ENCODE data around the gene NKIRAS1. TPM values are rescaled to one million over a fixed set of nuclear protein-coding genes. Genes with fewer than 3 reads are reported as not detected.
"Not testable (repeated sequence)": the region's sequence is repeated elsewhere in the genome, so short reads cannot be mapped to it uniquely, and the experiment has no call there.

NKIRAS1 gene
- polyA plus RNA-seq, 1 donor = 7.3 TPM

DNA sequence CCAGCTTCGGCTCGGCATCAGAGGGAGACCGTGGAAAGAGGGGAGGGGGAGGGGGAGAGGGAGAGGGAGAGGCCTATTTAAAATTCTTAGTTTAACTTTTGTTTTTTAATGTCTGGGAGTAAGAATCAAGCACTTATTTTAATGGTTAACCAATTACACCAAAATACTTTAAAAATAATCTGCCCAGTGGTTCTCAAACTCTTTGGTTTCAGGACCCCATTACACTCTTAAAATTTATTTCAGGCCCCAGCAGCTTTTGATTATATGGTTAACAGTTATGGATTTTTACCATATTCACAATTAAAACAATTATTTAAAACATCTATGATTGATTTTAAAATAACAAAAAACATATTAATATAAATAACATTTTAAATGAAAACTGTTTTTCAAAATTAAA is 44.5 kb downstream of the NKIRAS1 start:
- Histone ChIP-seq H3K36me3 (ENCODE audit: control insufficient read depth, insufficient read depth, low read length) (no peaks in the 10 kb centered on the region), H3K4me3 (ENCODE audit: low read length) (no peak overlapping the region), H3K27me3 (ENCODE audit: control insufficient read depth, insufficient read depth, low read length) (no peaks in the 10 kb centered on the region), H3K27ac (ENCODE audit: low read length) (no peak overlapping the region), H3K4me1 (ENCODE audit: control insufficient read depth, insufficient read depth, low read length) (peaks cover 2% of the 10 kb centered on the region), H3K9me3 (ENCODE audit: control insufficient read depth, low read depth, low read length) (peaks cover 5% of the 10 kb centered on the region)
- DNase-seq = no peak
- 100% methylated on average over 1 of the region's 3 CpGs for WGBS (ENCODE audit: insufficient coverage, low lambda C conversion rate)

GRCh38 chr3:23871361-23871760 is 45.4 kb downstream of the NKIRAS1 start:
- not testable (repeated sequence) for H3K4me3 ChIP-seq (ENCODE audit: low read length); H3K4me1 ChIP-seq (ENCODE audit: control insufficient read depth, insufficient read depth, low read length)
- WGBS (ENCODE audit: insufficient coverage, low lambda C conversion rate) = no CpG with 5 or more reads among the region's 34 CpGs

GRCh38 chr3:23870663-23871043 is 46.1 kb downstream of the NKIRAS1 start:
- H3K27me3 ChIP-seq (ENCODE audit: control insufficient read depth, insufficient read depth, low read length); H3K27ac ChIP-seq (ENCODE audit: low read length); H3K9me3 ChIP-seq (ENCODE audit: control insufficient read depth, low read depth, low read length); H3K4me3 ChIP-seq (ENCODE audit: low read length); H3K36me3 ChIP-seq (ENCODE audit: control insufficient read depth, insufficient read depth, low read length); DNase-seq: not testable (repeated sequence)
- peaks cover 10% of the 10 kb centered on the region for H3K4me1 ChIP-seq (ENCODE audit: control insufficient read depth, insufficient read depth, low read length)
- WGBS (ENCODE audit: insufficient coverage, low lambda C conversion rate) = no CpG with 5 or more reads among the region's 5 CpGs

More at GRCh38 chr3:23871361-23871760, 45.4 kb downstream of the NKIRAS1 start:
- H3K36me3 ChIP-seq (ENCODE audit: control insufficient read depth, insufficient read depth, low read length); H3K27ac ChIP-seq (ENCODE audit: low read length); DNase-seq; H3K27me3 ChIP-seq (ENCODE audit: control insufficient read depth, insufficient read depth, low read length); H3K9me3 ChIP-seq (ENCODE audit: control insufficient read depth, low read depth, low read length): not testable (repeated sequence)

DNA sequence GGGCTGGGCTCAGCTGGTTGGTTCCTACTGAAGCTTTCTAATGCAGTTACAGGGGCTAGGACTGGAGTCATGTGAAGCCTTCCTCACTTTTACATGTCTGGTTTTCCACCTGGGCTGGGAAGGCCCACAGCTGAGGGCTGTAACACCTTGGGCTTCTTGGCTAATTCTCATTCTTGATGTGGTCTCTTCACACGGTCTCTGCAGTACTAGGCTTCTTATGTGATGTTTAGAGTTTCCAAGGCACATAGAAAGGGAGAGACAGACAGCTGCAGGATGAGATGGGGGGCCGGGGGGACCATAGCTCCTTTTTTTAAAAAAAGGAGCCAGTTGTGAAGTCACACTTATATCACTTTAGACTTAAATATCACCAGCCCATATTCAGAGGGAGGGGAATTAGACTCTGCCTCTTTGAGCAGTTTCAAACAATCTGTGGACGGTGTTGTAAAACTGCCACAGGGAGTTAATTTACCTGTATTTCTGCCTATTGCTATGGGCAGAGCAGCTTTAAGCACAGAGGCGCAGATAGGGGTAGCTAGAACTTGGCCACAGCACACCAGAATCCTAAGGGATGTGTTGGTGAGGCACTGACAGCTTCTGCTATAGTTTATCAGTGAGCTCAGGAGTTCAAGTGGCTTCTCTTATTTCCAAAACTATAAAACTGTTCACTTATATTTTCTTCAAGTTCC is 46.7 kb downstream of the NKIRAS1 start:
- peaks cover 5% of the 10 kb centered on the region for H3K9me3 ChIP-seq (ENCODE audit: control insufficient read depth, low read depth, low read length)
- H3K4me1 ChIP-seq (ENCODE audit: control insufficient read depth, insufficient read depth, low read length) = peaks cover 15% of the 10 kb centered on the region
- DNase-seq = no peak
- no peak overlapping the region for H3K27ac ChIP-seq (ENCODE audit: low read length)
- peaks cover 2% of the 10 kb centered on the region for H3K36me3 ChIP-seq (ENCODE audit: control insufficient read depth, insufficient read depth, low read length)
- no peaks in the 10 kb centered on the region for H3K27me3 ChIP-seq (ENCODE audit: control insufficient read depth, insufficient read depth, low read length)
- no peak overlapping the region for H3K4me3 ChIP-seq (ENCODE audit: low read length)
- no CpG with 5 or more reads among the region's 4 CpGs for WGBS (ENCODE audit: insufficient coverage, low lambda C conversion rate)

DNA sequence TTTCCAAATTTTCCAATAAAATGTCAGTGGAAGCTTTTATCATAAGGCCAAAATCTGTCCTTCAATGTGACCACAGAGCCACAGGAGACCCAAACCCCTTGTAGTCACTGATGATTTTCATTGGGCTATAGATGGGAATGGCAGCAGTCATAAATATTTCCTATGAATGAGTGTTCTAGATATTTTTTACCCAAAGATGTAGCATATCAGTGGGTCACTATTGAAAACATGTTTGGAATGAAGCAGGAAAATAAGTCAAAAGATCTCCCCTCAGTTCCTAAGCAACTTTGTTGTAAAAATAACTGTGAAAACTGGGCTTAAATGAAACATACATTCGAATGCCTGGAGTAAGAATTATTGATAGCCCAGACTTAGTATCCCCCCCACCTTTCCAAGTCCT is 49.0 kb downstream of the NKIRAS1 start:
- H3K27ac ChIP-seq (ENCODE audit: low read length) = no peak overlapping the region
- 100% methylated on average over 1 of the region's 1 CpG for WGBS (ENCODE audit: insufficient coverage, low lambda C conversion rate)
- no peak overlapping the region for H3K4me3 ChIP-seq (ENCODE audit: low read length)
- peaks cover 17% of the 10 kb centered on the region for H3K4me1 ChIP-seq (ENCODE audit: control insufficient read depth, insufficient read depth, low read length)
- no peaks in the 10 kb centered on the region for H3K27me3 ChIP-seq (ENCODE audit: control insufficient read depth, insufficient read depth, low read length)
- peaks cover 5% of the 10 kb centered on the region for H3K9me3 ChIP-seq (ENCODE audit: control insufficient read depth, low read depth, low read length)
- H3K36me3 ChIP-seq (ENCODE audit: control insufficient read depth, insufficient read depth, low read length) = peaks cover 2% of the 10 kb centered on the region
- DNase-seq = no peak

- WGBS (ENCODE audit: insufficient coverage, low lambda C conversion rate) = no CpG with 5 or more reads among the region's 1 CpG
These were observed 49.4 kb downstream of the NKIRAS1 start for GRCh38 chr3:23867400-23867799.

DNA sequence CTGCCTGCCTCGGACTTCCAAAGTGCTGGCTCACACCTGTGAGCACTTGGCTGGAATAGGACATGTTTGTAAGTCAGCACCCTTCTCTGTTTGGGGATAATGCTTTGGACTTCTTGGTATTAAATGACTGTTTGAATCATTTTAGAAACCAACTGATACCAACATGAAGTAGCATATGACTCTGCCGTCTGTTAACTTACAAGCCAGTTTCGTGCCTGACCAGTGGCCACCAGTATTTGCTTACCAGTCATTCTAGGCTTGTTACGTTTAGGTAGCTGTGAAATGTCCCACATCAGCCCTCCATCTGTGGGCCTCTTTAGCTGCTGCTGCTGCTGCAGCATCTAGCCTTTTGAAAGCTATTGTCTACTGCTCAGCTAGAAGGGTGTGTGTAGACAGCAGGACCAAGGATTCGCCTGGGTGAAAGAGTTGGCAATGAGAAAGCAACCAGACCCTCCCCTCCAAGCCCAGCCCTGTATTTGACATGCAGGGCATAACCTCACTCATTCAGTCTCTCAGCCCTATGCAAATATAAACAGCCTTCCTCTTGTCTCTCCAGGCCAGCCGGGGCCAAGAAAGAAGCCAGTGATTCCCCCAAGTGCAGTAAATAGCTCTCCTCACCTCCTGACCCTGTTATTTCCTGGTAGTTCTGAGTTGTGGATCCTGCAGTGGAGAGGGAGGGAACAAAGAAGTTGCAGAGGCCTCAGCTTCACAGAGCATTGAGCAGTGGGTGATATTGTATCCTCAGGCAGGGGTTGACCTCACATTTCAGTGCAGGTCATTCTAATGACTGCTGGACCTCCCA is 51.0 kb downstream of the NKIRAS1 start:
- no CpG with 5 or more reads among the region's 6 CpGs for WGBS (ENCODE audit: insufficient coverage, low lambda C conversion rate)
- no peaks in the 10 kb centered on the region for H3K27me3 ChIP-seq (ENCODE audit: control insufficient read depth, insufficient read depth, low read length)
- H3K36me3 ChIP-seq (ENCODE audit: control insufficient read depth, insufficient read depth, low read length) = peaks cover 9% of the 10 kb centered on the region
- H3K4me1 ChIP-seq (ENCODE audit: control insufficient read depth, insufficient read depth, low read length) = peaks cover 17% of the 10 kb centered on the region
- no peaks in the 10 kb centered on the region for H3K9me3 ChIP-seq (ENCODE audit: control insufficient read depth, low read depth, low read length)
- peak; percentile 36 to 59 for DNase-seq
- no peak overlapping the region for H3K27ac ChIP-seq (ENCODE audit: low read length)
- H3K4me3 ChIP-seq (ENCODE audit: low read length) = no peak overlapping the region

More at GRCh38 chr3:23867400-23867799, 49.4 kb downstream of the NKIRAS1 start:
- H3K4me1 ChIP-seq (ENCODE audit: control insufficient read depth, insufficient read depth, low read length) = peaks cover 17% of the 10 kb centered on the region
- H3K27ac ChIP-seq (ENCODE audit: low read length) = no peak overlapping the region
- H3K36me3 ChIP-seq (ENCODE audit: control insufficient read depth, insufficient read depth, low read length) = peaks cover 2% of the 10 kb centered on the region
- H3K4me3 ChIP-seq (ENCODE audit: low read length) = no peak overlapping the region
- H3K9me3 ChIP-seq (ENCODE audit: control insufficient read depth, low read depth, low read length) = peaks cover 5% of the 10 kb centered on the region
- no peak for DNase-seq
- no peaks in the 10 kb centered on the region for H3K27me3 ChIP-seq (ENCODE audit: control insufficient read depth, insufficient read depth, low read length)

DNA sequence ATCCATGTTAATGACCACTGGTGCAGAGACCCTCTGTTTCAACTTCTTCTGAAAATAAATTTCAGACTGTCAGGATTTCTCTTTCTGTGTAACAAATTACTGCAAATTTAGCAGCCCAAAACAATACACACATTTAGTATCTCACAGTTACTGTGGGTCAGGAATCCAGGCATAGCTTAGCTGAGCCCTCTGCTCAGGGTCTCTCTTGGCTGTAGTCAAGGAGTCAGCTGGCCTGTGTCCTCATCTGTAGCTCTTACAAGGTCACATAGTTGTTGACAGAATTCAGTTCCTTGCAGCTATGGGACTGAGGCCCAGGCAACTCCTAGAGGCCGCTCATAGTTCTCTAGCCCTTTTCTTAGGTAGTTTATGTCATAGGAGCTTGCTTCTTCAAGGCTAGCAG is 51.9 kb downstream of the NKIRAS1 start:
- peaks cover 15% of the 10 kb centered on the region for H3K4me1 ChIP-seq (ENCODE audit: control insufficient read depth, insufficient read depth, low read length)
- no peaks in the 10 kb centered on the region for H3K9me3 ChIP-seq (ENCODE audit: control insufficient read depth, low read depth, low read length)
- DNase-seq = no peak
- H3K36me3 ChIP-seq (ENCODE audit: control insufficient read depth, insufficient read depth, low read length) = peaks cover 9% of the 10 kb centered on the region
- no peak overlapping the region for H3K27ac ChIP-seq (ENCODE audit: low read length)
- no peak overlapping the region for H3K4me3 ChIP-seq (ENCODE audit: low read length)
- WGBS (ENCODE audit: insufficient coverage, low lambda C conversion rate) = no CpG with 5 or more reads among the region's 1 CpG
- H3K27me3 ChIP-seq (ENCODE audit: control insufficient read depth, insufficient read depth, low read length) = no peaks in the 10 kb centered on the region

DNA sequence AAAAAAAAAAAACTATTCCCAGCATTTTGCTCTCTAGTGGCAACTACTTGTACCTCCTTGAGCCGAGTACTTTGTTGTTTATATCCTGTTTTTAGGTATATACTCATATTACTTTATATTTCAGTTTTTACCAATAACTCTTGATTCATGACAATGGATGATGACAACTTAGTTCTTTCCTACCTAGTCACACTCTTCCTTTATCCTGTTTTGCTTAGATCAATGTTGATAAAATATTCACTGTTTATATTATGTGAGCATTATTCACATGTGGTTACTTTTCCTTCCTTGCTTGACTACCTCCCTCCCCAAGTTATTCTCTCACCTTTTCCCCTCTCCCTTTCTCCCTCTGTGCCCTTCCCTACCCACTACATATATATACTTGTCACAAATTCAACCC is 53.7 kb downstream of the NKIRAS1 start:
- Histone ChIP-seq H3K27me3 (ENCODE audit: control insufficient read depth, insufficient read depth, low read length) (no peaks in the 10 kb centered on the region), H3K36me3 (ENCODE audit: control insufficient read depth, insufficient read depth, low read length) (peaks cover 9% of the 10 kb centered on the region), H3K4me3 (ENCODE audit: low read length) (no peak overlapping the region), H3K27ac (ENCODE audit: low read length) (no peak overlapping the region), H3K9me3 (ENCODE audit: control insufficient read depth, low read depth, low read length) (no peaks in the 10 kb centered on the region), H3K4me1 (ENCODE audit: control insufficient read depth, insufficient read depth, low read length) (peaks cover 14% of the 10 kb centered on the region)
- DNase-seq = no peak
- no CpG with 5 or more reads among the region's 1 CpG for WGBS (ENCODE audit: insufficient coverage, low lambda C conversion rate)

DNA sequence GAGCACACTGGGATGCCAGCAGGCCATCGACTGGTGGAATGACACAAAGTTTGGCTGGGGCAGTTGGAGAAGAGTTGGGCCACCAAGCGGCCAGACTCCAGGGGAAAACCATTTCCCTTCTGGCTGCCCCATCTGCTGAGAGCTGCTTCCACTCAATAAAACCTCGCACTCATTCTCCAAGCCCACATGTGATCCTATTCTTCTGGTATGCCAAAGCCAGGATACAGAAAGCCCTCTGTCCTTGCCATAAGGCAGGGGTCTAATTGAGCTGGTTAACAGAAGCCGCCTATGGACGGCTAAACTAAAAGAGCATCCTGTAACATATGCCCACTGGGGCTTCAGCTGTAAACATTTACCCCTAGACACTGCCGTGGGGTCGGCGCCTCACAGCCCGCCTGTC is 55.1 kb downstream of the NKIRAS1 start:
- Histone ChIP-seq H3K27ac (ENCODE audit: low read length) (no peak overlapping the region), H3K4me3 (ENCODE audit: low read length) (no peak overlapping the region), H3K27me3 (ENCODE audit: control insufficient read depth, insufficient read depth, low read length) (no peaks in the 10 kb centered on the region), H3K36me3 (ENCODE audit: control insufficient read depth, insufficient read depth, low read length) (peaks cover 9% of the 10 kb centered on the region), H3K4me1 (ENCODE audit: control insufficient read depth, insufficient read depth, low read length) (peaks cover 14% of the 10 kb centered on the region), H3K9me3 (ENCODE audit: control insufficient read depth, low read depth, low read length) (no peaks in the 10 kb centered on the region)
- WGBS (ENCODE audit: insufficient coverage, low lambda C conversion rate) = no CpG with 5 or more reads among the region's 9 CpGs
- no peak for DNase-seq

Data from large intestine (tissue), 3 donors.